Keratinocyte (primary cell): ENCODE data around the gene ITGB3.
A peak's percentile ranks its signal among the peaks of the same experiment; 100 is the strongest.

Experiments used
- EZH2 ChIP-seq: IDR thresholded peaks from one replicate; pipeline ENCODE4 v1.6.1; 2012; ENCODE audit warnings: inconsistent platforms, mild to moderate bottlenecking, low read length, moderate library complexity
- TF ChIP-seq, protein P1 (sequence below), 3 experiments: IDR thresholded peaks in 1 of 3; conservative IDR thresholded peaks in 1 of 3; optimal IDR thresholded peaks in 1 of 3; 2 replicates in 2 of 3; 3 replicates in 1 of 3; pipeline versions ENCODE3 to v1.5.1; 2011; ENCODE audit warnings: low read length in 3 of 3, mild to moderate bottlenecking in 3 of 3, moderate library complexity in 2 of 3, control low read depth in 1 of 3, inconsistent platforms in 1 of 3; ENCODE audit not compliant: insufficient read depth in 2 of 3; ENCODE audit errors: extremely low read depth in 1 of 3

DNA sequence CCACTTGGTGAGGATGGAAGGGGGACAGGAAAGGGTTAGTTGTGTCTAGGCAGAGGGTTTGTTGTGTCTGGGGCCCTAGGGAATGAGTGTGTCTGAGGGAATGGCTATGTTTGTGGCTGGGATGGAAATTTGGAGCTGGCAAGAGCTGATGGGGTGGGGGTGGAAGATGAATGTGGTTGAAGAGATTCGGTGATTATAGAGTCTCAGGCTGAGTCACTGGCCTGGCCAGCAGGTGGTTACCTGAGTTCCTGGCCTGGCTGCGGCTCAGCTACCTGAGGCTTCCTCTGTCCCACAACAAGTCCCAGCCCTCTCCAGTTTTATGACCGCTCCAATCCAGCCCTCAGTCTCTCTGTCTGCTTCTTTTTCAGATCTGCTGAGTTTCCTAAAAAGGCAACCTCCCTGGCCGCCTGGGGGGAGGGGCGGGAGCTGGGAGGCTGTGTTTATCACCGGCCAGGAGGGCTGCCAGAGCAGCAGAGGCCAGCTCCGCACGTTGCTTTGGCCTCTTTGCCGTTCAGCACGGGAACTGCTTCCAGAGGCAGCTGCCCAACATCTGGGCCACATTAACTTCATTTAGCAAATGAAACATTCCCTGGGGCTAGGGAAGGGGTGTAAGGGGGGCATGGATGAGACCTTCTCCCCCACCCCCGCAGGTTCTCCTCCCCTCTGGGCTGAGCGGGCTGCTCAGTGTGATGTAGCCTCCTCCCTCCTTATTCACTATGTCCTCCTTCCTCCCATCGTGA, 21.8 kb downstream of the ITGB3 start:
- TF ChIP-seq, protein P1, sequence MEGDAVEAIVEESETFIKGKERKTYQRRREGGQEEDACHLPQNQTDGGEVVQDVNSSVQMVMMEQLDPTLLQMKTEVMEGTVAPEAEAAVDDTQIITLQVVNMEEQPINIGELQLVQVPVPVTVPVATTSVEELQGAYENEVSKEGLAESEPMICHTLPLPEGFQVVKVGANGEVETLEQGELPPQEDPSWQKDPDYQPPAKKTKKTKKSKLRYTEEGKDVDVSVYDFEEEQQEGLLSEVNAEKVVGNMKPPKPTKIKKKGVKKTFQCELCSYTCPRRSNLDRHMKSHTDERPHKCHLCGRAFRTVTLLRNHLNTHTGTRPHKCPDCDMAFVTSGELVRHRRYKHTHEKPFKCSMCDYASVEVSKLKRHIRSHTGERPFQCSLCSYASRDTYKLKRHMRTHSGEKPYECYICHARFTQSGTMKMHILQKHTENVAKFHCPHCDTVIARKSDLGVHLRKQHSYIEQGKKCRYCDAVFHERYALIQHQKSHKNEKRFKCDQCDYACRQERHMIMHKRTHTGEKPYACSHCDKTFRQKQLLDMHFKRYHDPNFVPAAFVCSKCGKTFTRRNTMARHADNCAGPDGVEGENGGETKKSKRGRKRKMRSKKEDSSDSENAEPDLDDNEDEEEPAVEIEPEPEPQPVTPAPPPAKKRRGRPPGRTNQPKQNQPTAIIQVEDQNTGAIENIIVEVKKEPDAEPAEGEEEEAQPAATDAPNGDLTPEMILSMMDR (optimal IDR thresholded peaks at IDR 0.05 in 1 of 3, IDR thresholded peaks at IDR 0.05 in 1 of 3, conservative IDR thresholded peaks at IDR 0.05 in 1 of 3; ENCODE audit: extremely low read depth in 1 of 3, insufficient read depth in 2 of 3, low read length in 3 of 3): peak in 1 of 3 experiments; percentile 3
- no peak for TF ChIP-seq EZH2
